Stimulated activated CD8-positive, alpha-beta memory T cell treated with anti-CD3 and anti-CD28 coated beads, Interleukin-15, amount 100 ng/mL, for 4 hours (primary cell): ENCODE data around the gene VEGFA.

Experiments used
- DNase-seq, 2 donors: peaks; one replicate each; pipeline ENCODE4 v3.0.0-alpha.2; 2020; ENCODE audit warnings: low read depth in 2 of 2

Gene VEGFA

DNA sequence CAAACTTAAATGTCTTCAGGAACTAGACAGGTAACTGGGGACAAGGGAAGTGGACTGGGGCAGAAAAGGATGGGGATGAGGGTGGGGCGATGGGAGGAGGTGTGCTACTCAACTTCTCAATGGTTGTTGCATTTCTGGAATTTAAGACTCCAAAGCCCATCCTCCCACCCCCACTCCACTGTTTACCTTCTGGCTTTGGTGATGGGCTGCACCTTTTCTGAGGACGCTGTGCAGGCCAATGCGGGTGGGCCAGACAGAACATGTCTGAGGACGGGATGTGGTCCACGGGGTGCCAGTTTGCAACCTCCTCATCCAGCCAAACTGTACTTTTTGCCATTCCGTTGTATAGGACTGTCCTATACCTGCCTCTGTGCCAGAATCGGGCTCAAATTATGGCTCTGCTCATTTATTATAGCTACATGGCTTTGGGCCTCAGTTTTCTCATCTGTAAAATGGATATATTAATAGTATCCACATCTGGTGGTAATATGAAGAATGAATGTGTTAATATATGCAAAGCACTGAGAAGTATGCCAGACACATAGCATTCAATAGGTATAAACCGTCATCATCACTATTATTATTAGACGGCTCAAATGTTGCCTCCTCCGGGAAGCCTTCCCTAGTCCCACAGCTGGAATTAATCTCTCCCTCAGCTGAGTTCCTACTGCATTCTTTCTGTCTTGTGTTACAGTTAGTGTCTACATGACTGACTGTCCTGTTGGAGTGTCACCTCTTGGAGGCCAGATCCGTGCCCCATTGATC, 31.0 kb upstream of the VEGFA start:
- no peak for DNase-seq

DNA sequence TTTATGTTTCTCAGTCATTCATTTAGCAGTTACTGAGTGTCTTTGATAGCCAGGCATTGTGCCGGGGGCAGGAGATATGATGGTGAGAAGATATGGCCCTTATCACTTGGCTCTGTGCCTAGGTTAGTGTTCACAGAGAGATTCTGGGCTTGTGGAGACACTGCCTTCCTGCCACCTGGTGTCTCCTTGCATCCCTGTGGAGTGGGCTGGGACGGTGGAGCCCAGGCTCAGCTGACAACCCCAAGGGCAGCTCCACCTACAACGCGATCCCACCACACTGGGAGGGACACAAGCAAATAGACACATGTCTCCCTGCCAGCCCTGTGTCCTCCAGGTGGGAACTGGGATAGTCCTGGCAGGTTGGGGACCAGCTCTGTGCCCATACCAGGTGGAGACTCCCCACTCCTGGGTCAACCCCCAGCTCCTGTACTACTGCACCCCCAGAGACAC, 30.3 kb upstream of the VEGFA start:
- DNase-seq: no peak

DNA sequence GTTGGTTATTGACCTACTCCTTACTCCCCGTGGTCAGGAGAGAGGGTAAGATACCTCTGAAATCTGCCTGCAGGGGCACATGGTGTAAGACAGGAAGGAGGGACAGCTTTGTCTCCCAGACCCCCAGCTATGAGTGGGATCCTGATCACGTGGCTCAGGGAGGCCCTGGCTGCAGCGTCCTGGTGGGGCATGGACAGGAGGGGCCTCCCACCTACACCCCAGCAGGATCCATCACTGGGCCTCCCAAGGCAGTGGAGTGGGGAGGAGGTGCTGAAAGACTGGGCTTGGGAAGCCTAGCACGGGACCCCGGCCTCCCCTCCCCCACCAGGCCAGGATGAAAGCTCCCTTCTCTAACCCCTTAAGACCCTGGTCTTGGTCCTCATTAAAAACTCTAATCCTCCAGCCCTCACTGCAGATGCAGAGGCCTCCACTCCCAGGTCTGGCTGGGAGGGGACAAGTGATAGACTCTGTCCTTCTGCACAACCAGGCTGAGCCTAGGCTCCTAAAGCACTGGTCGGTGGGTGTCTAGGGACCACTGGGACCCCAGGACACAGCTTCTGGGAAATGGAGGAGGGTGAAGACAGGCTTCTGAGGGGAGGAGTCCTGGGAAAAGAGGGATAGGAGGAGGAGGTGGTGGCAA, 29.6 kb upstream of the VEGFA start:
- no peak for DNase-seq

DNA sequence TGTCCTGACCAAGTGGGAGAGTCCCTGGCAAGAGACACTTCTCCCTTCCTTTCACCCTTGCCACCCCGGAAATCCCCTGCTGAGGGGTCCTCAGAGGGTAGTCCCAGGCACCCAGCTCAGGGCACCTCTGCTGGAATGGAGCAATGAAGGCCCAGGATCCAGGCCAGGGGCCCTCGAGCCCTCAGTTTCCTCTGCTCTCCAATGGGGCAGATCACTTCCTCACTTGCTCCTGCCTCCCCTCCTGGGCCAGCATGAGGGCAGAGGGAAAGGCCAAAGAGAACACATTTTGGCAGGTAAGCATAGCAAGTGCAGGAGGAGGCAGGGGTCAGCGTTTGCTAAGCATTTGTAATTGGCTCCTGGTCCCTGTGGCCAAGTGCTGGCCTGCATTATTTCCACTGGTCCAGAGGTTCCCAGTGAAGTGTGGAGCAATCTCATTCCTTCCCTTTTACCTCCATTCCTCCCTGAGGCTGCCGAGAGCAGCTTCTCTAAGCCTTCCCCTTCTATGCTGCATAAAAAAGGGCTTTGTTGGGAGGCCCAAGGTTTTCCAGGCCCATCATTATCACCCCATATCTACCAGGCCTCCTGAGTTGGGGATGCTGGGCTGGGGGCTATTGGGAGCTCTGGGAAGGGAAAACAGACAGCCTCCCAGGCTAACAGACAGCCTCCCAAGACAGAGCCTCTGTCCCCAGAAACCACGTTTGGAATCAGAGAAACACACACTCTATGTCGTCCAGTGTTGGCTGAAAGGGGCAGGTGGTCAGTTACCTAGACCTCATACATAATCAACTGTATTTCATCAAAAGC, 28.8 kb upstream of the VEGFA start:
- DNase-seq: no peak

DNA sequence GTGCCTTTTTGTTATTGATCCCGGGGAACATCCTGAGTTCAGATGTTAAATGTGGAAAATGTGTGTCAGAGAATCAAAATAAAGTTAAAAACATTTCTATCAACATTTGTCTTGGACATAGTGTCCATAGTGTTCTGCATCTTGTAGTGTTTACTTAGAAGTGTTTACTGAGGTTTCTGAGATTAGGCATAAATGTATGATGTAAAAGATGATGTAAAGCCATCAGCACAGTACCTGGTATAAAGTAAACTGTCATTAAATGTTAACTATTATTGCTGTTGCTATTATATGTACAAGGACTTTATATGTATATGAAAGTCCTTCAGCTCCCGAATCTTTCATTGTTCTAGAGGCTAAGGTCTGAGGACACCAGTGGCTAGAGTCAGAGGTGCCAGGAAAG, 28.2 kb upstream of the VEGFA start:
- DNase-seq: no peak

DNA sequence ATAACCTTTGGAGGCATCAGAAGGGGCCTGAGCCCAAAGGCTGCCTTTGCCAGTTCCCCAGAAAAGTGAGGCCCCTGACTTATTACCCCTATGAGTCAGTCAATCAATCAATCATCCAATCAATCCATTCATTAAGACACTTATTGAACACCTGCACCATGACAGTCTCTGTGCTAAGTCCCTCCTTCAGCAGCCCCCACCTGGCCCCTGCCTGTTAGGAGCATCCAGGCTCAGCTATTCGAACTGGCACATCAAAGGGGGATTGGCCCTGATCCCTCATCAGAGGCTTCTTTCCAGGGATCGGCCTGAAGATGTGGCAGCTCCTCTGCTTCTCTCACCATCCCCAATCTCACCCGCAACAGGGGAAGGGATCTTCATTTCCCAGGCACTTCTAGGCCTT, 27.7 kb upstream of the VEGFA start:
- DNase-seq: no peak

DNA sequence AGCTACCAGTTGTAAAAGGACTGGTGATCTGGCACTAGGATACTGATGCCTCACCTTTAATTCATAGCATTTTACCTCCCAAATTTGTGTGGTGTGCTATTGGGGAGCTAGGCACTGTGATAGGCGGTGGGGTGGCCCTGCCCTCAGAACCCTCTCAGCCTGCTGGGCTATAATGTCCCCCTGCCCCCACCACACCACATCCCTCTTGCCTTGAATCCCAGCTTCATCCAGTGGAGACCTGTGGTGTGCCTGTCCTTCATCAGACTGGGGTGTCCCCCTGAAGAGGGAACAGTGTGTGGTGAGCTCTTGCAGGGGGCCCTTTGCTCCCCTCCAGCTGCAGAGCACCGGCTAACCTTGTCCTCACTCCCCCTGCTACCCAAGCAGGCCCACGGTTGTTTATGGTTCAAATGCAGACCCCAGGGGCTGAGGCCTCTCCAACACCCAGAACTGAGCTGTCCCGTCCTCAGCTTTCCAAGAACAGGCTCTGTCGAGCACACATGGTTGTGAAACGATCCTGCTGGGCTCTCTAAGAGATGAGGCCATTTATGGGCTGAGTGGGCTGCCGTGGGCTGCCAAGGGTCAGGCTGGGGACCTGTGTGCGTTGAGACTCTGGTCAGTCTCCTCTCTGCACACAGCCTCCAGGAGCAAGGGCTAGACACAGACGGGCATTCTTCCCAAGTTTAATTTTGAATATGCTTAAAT, 26.9 kb upstream of the VEGFA start:
- no peak for DNase-seq

DNA sequence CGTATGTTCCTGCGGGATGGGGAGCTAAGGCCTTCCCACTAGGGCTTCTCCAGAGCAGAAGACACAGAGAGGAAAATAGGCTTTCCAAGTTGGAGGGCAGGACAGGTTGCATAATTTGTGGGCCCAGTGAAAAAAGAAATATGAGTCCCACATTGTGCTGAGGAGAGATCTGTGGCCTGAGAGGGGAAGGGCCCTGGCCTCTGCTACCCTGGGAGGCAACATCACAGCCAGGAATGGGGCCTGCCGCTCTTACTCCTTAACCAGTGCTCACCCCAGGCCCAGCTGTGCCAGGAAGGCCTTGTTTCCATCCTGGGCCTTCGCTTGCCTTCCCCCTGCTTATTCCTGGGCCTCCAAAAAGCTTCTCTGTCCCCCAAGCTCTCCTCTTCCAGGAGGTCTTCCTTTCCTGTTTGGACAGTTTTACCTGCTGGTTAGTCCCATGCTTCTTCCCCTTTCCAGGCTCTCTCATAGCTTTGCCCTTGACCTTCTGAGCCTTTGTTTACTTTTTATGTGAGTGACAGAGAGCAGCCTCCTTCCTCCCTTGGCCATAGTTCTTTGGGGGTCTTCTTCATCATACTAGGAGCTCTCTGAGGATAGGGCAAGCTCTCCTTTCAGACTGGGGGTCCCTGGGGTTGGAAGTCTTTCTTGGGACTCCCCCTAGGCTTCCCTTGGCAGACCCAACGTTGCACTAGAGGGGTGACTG, 26.2 kb upstream of the VEGFA start:
- DNase-seq: no peak

DNA sequence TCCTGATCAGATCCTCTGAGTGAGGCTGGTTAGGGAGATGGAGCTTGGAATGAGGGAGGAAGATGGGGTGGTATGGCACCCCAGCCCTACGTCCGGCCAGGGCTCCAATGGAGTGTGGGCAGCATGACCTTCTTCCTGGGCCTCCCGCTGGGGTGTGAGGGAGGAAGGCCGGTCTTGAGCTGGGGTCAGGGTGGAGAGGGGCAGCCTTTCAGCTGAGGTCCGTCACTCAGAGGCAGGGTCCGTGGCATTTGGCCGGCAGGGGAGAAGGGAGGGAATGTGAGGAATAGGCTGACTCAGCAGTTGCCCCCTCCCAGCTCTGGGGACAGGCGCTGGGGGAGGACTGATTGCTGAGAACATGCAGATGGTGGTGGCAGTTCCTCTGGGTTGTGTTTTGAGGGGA, 25.5 kb upstream of the VEGFA start:
- no peak for DNase-seq

DNA sequence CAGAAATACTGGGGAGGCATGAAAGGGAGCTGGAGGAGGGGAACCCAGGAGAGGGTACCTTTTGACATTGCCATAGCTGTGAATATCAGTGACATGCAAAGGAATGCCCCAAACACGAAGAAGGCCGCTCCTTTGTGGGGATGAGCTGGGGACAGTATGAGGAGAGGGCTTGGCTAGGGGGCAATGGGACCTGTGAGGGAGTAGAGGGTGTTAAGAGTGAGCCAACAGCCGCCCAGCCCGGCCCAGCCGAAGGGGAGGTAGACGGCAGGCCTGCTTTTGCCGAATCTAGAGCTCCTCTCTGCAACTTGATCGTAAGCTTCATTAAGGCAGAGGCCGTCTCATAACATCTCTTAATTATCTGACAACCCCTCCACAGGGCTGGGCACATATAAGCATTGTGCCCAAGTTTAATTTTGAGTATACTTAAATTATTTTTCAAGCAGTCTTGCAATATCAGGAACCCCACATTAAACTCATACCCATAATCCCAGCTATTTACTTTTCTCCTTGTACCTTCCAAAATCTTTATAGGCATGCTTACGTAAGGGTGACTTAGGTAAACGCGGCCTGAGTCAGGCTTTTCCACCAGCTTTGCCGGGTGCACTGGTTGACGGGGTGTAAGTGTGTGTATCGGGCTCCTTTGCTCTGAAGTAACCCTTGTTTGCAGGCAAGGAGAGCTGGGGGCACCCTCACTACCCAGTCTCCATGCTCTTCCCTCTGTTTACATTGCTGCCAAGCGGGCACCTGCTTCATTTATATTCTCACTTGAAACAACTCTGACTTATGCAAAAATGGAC, 24.9 kb upstream of the VEGFA start:
- DNase-seq: no peak

DNA sequence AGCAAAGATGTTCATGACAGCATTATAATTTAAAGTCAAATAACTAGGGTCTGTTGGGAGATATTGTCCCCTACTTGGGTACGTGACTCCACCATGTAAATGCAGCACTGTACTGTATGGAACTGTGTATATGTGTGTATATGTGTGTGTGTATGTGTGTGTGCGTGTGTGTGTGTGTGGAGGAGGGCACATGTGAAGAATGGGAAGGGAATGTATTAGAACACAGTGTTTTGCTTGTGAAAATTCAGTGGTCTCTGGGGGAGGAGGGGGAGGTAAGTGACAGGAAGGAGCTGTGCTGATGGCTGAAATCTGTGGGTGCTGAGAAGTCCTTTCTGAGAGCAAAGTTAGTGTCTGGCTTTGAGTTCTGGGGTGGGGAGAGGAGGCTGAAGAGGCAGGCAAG, 23.9 kb upstream of the VEGFA start:
- DNase-seq: no peak

DNA sequence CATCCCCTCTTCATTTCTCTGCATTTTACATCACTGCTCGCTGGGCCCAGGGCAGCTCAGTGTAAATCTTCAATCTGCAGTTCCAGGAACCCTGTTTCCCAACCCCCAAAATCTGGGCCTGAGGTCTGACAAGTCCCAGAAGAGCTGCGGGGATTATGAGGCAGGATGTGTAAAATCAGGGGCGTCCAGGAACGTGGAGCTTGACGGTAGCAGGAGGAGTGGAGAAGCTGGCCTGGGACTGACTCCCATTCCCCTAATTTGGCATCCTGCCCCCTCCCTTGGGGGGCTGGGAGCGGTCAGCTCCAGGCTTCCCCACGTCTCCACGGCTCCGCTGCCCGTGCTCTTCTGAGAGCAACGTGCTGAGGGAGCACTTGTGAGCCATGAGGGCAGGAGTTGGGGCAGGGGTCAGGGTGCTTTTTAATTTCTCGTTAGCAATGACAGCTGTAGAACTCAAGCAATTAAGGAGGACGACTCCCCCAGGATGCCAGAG, 23.4 kb upstream of the VEGFA start:
- no peak for DNase-seq

DNA sequence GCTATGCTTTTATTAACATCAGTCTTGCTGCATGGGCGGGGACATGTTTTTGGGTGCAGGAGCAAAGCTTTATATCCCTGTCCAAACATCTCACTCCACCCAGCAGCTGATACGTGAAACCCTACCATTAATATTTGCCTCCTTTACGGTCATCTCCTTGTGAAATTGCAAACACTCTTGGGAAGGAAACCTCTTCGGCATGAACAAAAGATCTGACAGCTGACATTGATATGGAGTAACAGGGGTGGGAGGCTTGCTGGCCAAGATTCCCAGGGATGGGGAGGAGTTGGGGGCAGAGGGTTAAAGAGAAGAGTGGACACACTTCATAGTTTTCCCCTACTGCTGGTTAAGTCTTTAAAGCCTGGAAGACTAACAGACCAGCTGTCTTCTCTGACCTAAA, 22.2 kb upstream of the VEGFA start:
- DNase-seq: no peak

DNA sequence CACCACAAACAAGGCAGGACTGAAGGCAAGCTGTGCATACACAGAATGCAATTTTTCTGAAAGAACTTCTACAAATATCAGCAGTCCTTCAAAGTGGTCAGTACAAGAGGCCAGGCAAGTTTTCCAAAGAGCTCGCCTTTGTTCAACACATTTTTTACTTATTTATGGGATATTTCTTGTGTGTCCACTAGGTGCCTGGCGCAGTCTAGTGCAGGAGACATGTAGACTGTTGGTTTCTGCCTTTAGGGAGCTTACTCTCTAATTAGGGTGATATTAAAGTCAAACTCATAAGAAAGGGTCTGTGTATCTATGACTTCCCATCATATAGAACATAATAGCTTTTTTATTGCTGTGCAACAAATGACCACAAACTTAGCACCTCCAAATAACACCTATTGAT, 21.2 kb upstream of the VEGFA start:
- DNase-seq: no peak

DNA sequence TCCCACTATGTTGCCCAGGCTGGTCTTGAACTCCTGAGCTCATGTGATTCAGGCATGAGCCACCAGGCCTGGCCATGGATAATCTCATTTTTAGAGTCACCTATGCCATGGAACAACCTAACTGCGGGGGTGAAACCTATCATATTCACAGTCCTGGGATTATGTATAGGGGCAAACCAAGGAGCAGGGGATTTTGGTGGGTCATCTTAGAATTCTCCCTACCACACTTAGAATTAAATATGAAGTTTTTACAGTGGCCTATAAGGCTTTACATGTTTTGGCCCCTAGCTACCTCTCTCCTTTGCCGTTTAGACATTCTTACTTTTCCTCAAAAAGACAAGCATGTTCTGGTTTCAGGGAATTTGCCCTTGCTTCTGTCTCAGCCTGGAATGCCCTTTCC, 20.6 kb upstream of the VEGFA start:
- DNase-seq: no peak

DNA sequence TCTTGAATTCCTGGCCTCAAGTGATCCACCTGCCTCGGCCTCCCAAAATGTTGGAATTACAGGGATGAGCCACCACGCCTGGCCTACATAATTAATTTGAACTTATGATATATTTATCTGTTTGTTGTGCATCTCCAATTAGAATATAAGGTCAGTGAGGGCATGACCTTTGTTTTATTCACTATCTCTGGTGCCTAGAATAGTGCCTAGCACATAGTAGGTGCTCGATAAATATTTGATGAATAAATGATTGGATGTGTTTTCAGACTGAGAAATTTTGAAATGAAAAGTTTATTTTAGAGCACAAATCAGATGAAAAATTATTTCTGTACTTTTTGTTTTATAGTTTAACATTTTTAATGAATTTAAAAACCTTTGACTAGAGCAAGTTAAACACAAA, 19.4 kb upstream of the VEGFA start:
- DNase-seq: no peak

DNA sequence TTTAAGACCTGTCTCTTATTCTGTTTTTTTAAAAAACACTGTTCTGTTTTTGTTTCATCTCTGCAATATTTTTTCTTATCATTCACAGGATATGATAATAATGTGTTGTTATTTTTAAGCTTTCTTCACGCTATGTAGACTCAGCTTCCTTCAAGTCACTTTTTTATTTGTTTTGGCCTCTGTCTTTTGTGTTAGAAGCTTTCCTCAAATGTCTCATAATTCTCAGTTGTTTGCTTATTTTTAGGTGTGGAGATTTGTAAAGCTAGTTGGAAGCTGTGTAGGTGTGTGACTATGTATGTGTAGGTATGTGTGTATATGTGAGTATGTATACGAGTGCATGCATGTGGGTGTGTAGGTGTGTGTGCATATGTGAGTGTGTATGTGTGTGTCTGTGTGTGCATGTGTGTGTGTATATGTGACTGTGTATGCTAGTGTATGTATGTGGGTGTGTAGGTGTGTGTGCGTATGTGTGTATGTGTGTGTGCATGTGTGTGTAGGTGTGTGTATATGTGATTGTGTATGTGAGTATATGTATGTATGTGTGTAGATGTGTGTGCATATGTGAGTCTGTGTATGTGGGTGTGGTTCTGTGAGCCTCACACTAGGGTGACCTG, 16.3 kb upstream of the VEGFA start:
- DNase-seq: no peak

DNA sequence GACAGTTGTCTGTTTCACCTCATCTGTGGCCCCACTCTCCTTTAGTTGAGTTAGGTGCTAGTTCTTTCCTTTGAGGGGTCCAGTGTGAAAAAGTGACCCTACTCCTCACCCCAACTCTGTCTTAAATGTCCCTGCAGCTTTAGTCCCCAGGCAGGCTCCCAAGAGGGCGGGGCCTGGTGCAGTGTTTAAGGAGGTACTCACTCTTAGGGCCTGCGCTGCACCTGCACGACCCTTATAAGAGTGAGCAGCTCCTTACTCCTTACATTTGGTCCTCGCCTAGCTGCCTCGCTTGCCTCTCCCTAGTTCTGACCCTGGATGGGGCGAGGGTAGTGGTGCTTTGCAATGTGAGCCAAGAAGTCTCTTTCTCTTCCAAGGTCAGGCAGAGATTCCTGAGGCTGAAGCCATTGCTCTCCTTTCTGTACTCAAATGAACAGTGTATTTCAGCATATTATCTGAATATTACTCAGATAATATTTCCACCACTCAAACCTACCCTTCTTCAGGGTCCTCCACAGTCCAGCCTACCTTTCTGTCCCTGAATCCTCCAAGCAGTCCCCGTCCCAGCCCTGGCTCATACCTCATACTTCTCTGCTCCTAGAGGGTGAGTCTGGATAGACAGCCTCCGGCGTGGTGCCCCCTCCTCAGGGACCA, 11.9 kb upstream of the VEGFA start:
- no peak for DNase-seq

DNA sequence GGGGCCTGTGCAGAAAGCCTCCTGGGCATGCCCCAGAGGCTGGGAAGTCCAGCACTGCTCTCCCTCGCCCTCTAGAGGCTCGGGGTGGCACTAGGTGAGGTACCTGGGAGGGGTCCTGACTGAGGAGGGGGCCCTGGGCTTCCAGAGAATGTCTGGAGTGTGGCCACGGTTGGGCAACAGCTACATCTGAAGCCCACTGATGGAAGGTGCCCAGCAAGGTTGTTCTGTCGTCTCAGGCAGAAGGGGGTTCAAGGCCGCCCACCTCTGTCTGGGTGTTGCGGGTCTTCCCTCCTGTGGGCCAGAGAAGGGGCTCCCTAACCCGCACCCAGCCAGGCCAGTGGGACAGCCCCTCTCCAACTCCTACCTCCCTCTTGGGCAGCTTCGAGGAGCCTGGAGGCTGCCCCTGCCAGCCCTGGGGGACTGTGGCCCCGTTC, 11.4 kb upstream of the VEGFA start:
- no peak for DNase-seq
